GM23338 (cell line): ENCODE data around the gene ZDHHC3. TPM values are rescaled to one million over a fixed set of nuclear protein-coding genes. Genes with fewer than 3 reads are reported as not detected.

ENCODE experiments used
- ATAC-seq: fragments of 200-7000 bp; cut with Tn5 transposase; 3 replicates; pipeline ENCODE4 v1.9.1; 2020
- DNase-seq: peaks from one replicate; pipeline ENCODE4 v3.0.0-alpha.2; 2015; ENCODE audit warnings: low spot score
- H2AFZ ChIP-seq: fragments of 200-600 bp; sonication (generic); 2 replicates; pipeline ENCODE4 v1.8.0; 2016; ENCODE audit warnings: antibody characterized with exemption, mild to moderate bottlenecking, moderate library complexity
- H3F3A ChIP-seq: fragments of 200-600 bp; sonication (generic); replicated peaks from 2 replicates; pipeline ENCODE4 v1.8.0; 2017; ENCODE audit warnings: antibody characterized with exemption, mixed run types, low read depth
- H3K27ac ChIP-seq: fragments of 200-600 bp; sonication (generic); 2 replicates; pipeline ENCODE4 v1.6.1; 2016; ENCODE audit warnings: low read depth
- H3K27me3 ChIP-seq: fragments of 200-600 bp; sonication (generic); 2 replicates; pipeline ENCODE4 v1.8.0; 2016; ENCODE audit warnings: mild to moderate bottlenecking, mixed run types, moderate library complexity; ENCODE audit not compliant: insufficient read depth
- H3K36me3 ChIP-seq: fragments of 200-600 bp; sonication (generic); 2 replicates; pipeline ENCODE4 v1.8.0; 2016; ENCODE audit warnings: mild to moderate bottlenecking; ENCODE audit not compliant: insufficient read depth
- H3K4me1 ChIP-seq: fragments of 200-600 bp; sonication (generic); 2 replicates; pipeline ENCODE4 v1.8.0; 2016; ENCODE audit warnings: mild to moderate bottlenecking, moderate library complexity; ENCODE audit not compliant: insufficient read depth
- H3K4me2 ChIP-seq: fragments of 200-600 bp; sonication (generic); 2 replicates; pipeline ENCODE4 v1.7.1; 2017; ENCODE audit warnings: mixed run types
- H3K4me3 ChIP-seq: fragments of 200-600 bp; sonication (generic); 2 replicates; pipeline ENCODE4 v1.6.1; 2016; ENCODE audit warnings: mixed run types
- H3K79me2 ChIP-seq: fragments of 200-600 bp; sonication (generic); replicated peaks from 2 replicates; pipeline ENCODE4 v1.8.0; 2017; ENCODE audit warnings: mild to moderate bottlenecking; ENCODE audit not compliant: insufficient read depth
- H3K9me2 ChIP-seq: fragments of 200-600 bp; sonication (generic); 2 replicates; pipeline ENCODE4 v1.8.0; 2017; ENCODE audit not compliant: insufficient read depth
- H4K20me1 ChIP-seq: fragments of 200-600 bp; sonication (generic); replicated peaks from 2 replicates; pipeline ENCODE4 v1.8.0; 2017; ENCODE audit warnings: mild to moderate bottlenecking; ENCODE audit not compliant: insufficient read depth
- H3K27ac Mint-ChIP-seq: 2 replicates; pipeline ENCODE4 v1.8.0; 2020; ENCODE audit warnings: inconsistent platforms, mild to moderate bottlenecking, moderate library complexity, mixed read lengths
- H3K27me3 Mint-ChIP-seq: 3 replicates; pipeline ENCODE4 v1.8.0; 2022; ENCODE audit warnings: low read depth, mild to moderate bottlenecking, moderate library complexity, mixed read lengths, inconsistent platforms; ENCODE audit not compliant: insufficient read depth, poor library complexity
- H3K36me3 Mint-ChIP-seq: 3 replicates; pipeline ENCODE4 v1.8.0; 2021; ENCODE audit warnings: low read depth, mild to moderate bottlenecking, inconsistent platforms, moderate library complexity, mixed read lengths
- H3K4me1 Mint-ChIP-seq: 3 replicates; pipeline ENCODE4 v1.8.0; 2020; ENCODE audit warnings: mild to moderate bottlenecking, inconsistent platforms, mixed read lengths
- H3K4me3 Mint-ChIP-seq: 3 replicates; pipeline ENCODE4 v1.8.0; 2021; ENCODE audit warnings: moderate library complexity, mild to moderate bottlenecking, inconsistent platforms, mixed read lengths
- H3K9me3 Mint-ChIP-seq: 3 replicates; pipeline ENCODE4 v1.8.0; 2020; ENCODE audit warnings: moderate library complexity, mild to moderate bottlenecking, inconsistent platforms, mixed read lengths
- CTCF ChIP-seq, 2 experiments: fragments of 200-600 bp in 1 of 2; sonication (generic) in 1 of 2; conservative IDR thresholded peaks; 2 replicates each; pipeline versions ENCODE4 v1.5.1 to v1.6.1; 2016 to 2017; ENCODE audit warnings: antibody characterized with exemption in 2 of 2, low read depth in 2 of 2, mild to moderate bottlenecking in 2 of 2, moderate library complexity in 1 of 2
- EZH2phosphoT487 ChIP-seq: fragments of 200-600 bp; sonication (generic); IDR thresholded peaks from one replicate; pipeline ENCODE4 v1.8.1; 2018; ENCODE audit warnings: antibody characterized with exemption; ENCODE audit not compliant: unreplicated experiment
- JUNB ChIP-seq: IDR thresholded peaks from one replicate; pipeline ENCODE4 v1.6.1; 2016; ENCODE audit warnings: antibody characterized with exemption; ENCODE audit not compliant: unreplicated experiment
- NANOG ChIP-seq: IDR thresholded peaks from 2 replicates; pipeline ENCODE4 v1.6.1; 2016; ENCODE audit warnings: antibody characterized with exemption, borderline replicate concordance
- POLR2AphosphoS5 ChIP-seq: IDR thresholded peaks from 2 replicates; pipeline ENCODE4 v1.6.1; 2016; ENCODE audit warnings: antibody characterized with exemption, low read depth
- STAT1 ChIP-seq: IDR thresholded peaks from one replicate; pipeline ENCODE4 v1.6.1; 2016; ENCODE audit warnings: antibody characterized with exemption; ENCODE audit not compliant: unreplicated experiment
- ZNF114 ChIP-seq: fragments of 250-450 bp; sonication (Bioruptor Pico); IDR thresholded peaks from 2 replicates; pipeline ENCODE4 v1.5.0; 2020; ENCODE audit warnings: mild to moderate bottlenecking, moderate library complexity
- ZNF331 ChIP-seq: fragments of 250-450 bp; sonication (Bioruptor Pico); IDR thresholded peaks from 2 replicates; pipeline ENCODE4 v1.5.0; 2020; ENCODE audit warnings: low read depth, mild to moderate bottlenecking, moderate library complexity
- ZNF462 ChIP-seq: fragments of 250-450 bp; sonication (Bioruptor Pico); IDR thresholded peaks from 2 replicates; pipeline ENCODE4 v1.5.0; 2020; ENCODE audit warnings: mild to moderate bottlenecking, moderate library complexity
- polyA plus RNA-seq: library from polyadenylated mRNA; unstranded; fragments of >200 nt; fragmentation: Nextera tagmentation; extraction: Ambion mirVana; gene quantifications from 2 replicates; pipeline ENCODE4 v1.2.1, GENCODE V29; 2016
- total RNA-seq: library from RNA; depleted of rRNA; stranded (reverse); fragments of >200 nt; shearing (Covaris generic); gene quantifications from 2 replicates; pipeline ENCODE4 v1.2.3, GENCODE V29; 2014
- TF ChIP-seq, protein P1 (sequence below): IDR thresholded peaks from 2 replicates; pipeline ENCODE4 v1.6.1; 2016; ENCODE audit warnings: antibody characterized with exemption
- TF ChIP-seq, protein P2 (sequence below): IDR thresholded peaks from one replicate; pipeline ENCODE4 v1.6.1; 2018; ENCODE audit warnings: antibody characterized with exemption; ENCODE audit not compliant: unreplicated experiment

Gene ZDHHC3
- total and polyA plus RNA-seq, 2 experiments from 2014 or later, result 28.9 to 84.2 TPM

- H3K36me3 Mint-ChIP-seq, result peaks cover 45% of the 10 kb centered on the region
- TF ChIP-seq ZNF462 (no peak), CTCF (conservative IDR thresholded peaks at IDR 0.05; ENCODE audit: low read depth in 2 of 2) (no peak), EZH2phosphoT487 (no peak), STAT1 (no peak), NANOG (no peak), JUNB (no peak), ZNF114 (no peak), POLR2AphosphoS5 (no peak), ZNF331 (CRISPR knock-in tag) (no peak)
- TF ChIP-seq, protein P1, sequence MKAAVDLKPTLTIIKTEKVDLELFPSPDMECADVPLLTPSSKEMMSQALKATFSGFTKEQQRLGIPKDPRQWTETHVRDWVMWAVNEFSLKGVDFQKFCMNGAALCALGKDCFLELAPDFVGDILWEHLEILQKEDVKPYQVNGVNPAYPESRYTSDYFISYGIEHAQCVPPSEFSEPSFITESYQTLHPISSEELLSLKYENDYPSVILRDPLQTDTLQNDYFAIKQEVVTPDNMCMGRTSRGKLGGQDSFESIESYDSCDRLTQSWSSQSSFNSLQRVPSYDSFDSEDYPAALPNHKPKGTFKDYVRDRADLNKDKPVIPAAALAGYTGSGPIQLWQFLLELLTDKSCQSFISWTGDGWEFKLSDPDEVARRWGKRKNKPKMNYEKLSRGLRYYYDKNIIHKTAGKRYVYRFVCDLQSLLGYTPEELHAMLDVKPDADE, result no peak
- TF ChIP-seq, protein P2, sequence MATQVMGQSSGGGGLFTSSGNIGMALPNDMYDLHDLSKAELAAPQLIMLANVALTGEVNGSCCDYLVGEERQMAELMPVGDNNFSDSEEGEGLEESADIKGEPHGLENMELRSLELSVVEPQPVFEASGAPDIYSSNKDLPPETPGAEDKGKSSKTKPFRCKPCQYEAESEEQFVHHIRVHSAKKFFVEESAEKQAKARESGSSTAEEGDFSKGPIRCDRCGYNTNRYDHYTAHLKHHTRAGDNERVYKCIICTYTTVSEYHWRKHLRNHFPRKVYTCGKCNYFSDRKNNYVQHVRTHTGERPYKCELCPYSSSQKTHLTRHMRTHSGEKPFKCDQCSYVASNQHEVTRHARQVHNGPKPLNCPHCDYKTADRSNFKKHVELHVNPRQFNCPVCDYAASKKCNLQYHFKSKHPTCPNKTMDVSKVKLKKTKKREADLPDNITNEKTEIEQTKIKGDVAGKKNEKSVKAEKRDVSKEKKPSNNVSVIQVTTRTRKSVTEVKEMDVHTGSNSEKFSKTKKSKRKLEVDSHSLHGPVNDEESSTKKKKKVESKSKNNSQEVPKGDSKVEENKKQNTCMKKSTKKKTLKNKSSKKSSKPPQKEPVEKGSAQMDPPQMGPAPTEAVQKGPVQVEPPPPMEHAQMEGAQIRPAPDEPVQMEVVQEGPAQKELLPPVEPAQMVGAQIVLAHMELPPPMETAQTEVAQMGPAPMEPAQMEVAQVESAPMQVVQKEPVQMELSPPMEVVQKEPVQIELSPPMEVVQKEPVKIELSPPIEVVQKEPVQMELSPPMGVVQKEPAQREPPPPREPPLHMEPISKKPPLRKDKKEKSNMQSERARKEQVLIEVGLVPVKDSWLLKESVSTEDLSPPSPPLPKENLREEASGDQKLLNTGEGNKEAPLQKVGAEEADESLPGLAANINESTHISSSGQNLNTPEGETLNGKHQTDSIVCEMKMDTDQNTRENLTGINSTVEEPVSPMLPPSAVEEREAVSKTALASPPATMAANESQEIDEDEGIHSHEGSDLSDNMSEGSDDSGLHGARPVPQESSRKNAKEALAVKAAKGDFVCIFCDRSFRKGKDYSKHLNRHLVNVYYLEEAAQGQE, result no peak
- H3K4me1 ChIP-seq, result peaks cover under 1% of the 10 kb centered on the region
- H3K4me3 ChIP-seq, result no peak overlapping the region
- H3K27ac ChIP-seq, result no peak overlapping the region
- peaks cover 95% of the 10 kb centered on the region for H3K79me2 ChIP-seq
- peaks cover 13% of the 10 kb centered on the region; the same call in 2 of the 3 replicates for H3K4me1 Mint-ChIP-seq
- no peak overlapping the region for H3K27ac Mint-ChIP-seq
- H3K27me3 ChIP-seq, result no peaks in the 10 kb centered on the region
- H3K4me3 Mint-ChIP-seq, result no peak overlapping the region
- H4K20me1 ChIP-seq, result peaks cover 54% of the 10 kb centered on the region
- peaks cover 3% of the 10 kb centered on the region for H3K27me3 Mint-ChIP-seq
- H3K4me2 ChIP-seq, result no peak overlapping the region
- ATAC-seq (no peak), DNase-seq (no peak)
- H2AFZ ChIP-seq, result no peak overlapping the region
- H3K36me3 ChIP-seq, result no peaks in the 10 kb centered on the region; the same call in 1 of the 2 replicates
- no peaks in the 10 kb centered on the region for H3F3A ChIP-seq
- H3K9me2 ChIP-seq, result no peaks in the 10 kb centered on the region
- H3K9me3 Mint-ChIP-seq, result peaks cover 24% of the 10 kb centered on the region
These were observed 6.8 kb upstream of the ZDHHC3 start for GRCh38 chr3:44982817-44983216.
